Liver (tissue), 9 donors: ENCODE results near the gene NPR2. TPM values are rescaled to one million over a fixed set of nuclear protein-coding genes. Genes with fewer than 3 reads are reported as not detected.

Experiments
- DNase-seq: peaks from one replicate; pipeline ENCODE4 v3.0.0-alpha.2; 2017; ENCODE audit warnings: low spot score
- H3K27ac ChIP-seq, 2 donors: one replicate each; pipeline ENCODE4 v1.7.0; 2013; ENCODE audit warnings: inconsistent platforms in 2 of 2, low read length in 2 of 2, control low read depth in 1 of 2, low read depth in 1 of 2, mild to moderate bottlenecking in 1 of 2
- H3K27me3 ChIP-seq, 4 donors: one replicate each; pipeline versions ENCODE4 v1.6.1 to v1.7.0; 2013; ENCODE audit warnings: low read length in 3 of 4, inconsistent platforms in 1 of 4, mild to moderate bottlenecking in 1 of 4, moderate library complexity in 1 of 4; ENCODE audit not compliant: control insufficient read depth in 4 of 4, insufficient read depth in 4 of 4
- H3K36me3 ChIP-seq, 4 donors: one replicate each; pipeline versions ENCODE4 v1.6.1 to v1.7.0; 2013; ENCODE audit warnings: low read length in 3 of 4, mild to moderate bottlenecking in 3 of 4, low read depth in 1 of 4, moderate library complexity in 1 of 4; ENCODE audit not compliant: control insufficient read depth in 4 of 4, insufficient read depth in 3 of 4
- H3K4me1 ChIP-seq, 4 donors: one replicate each; pipeline versions ENCODE4 v1.6.1 to v1.7.0; 2013; ENCODE audit warnings: low read length in 3 of 4, mild to moderate bottlenecking in 3 of 4, moderate library complexity in 1 of 4; ENCODE audit not compliant: control insufficient read depth in 4 of 4, insufficient read depth in 4 of 4
- H3K4me3 ChIP-seq, 3 donors: one replicate each; pipeline versions ENCODE4 v1.6.1 to v1.7.0; 2013; ENCODE audit warnings: low read length in 3 of 3, control low read depth in 1 of 3, low read depth in 1 of 3, mild to moderate bottlenecking in 1 of 3
- H3K9ac ChIP-seq, 2 donors: one replicate each; pipeline ENCODE4 v1.7.0; 2013; ENCODE audit warnings: low read length in 2 of 2, mild to moderate bottlenecking in 2 of 2, moderate library complexity in 2 of 2, control low read depth in 1 of 2, low read depth in 1 of 2
- H3K9me3 ChIP-seq, 4 donors: one replicate each; pipeline versions ENCODE4 v1.6.1 to v1.7.0; 2013; ENCODE audit warnings: low read length in 3 of 4; ENCODE audit not compliant: control insufficient read depth in 4 of 4
- FOXA1 ChIP-seq: IDR thresholded peaks from 2 replicates; pipeline ENCODE4 v1.6.1; 2016; ENCODE audit warnings: antibody characterized with exemption
- GABPA ChIP-seq, 2 donors: IDR thresholded peaks in 1 of 2; conservative IDR thresholded peaks in 1 of 2; 2 replicates each; pipeline ENCODE4 v1.6.1; 2016; ENCODE audit warnings: antibody characterized with exemption in 2 of 2, mild to moderate bottlenecking in 1 of 2, moderate library complexity in 1 of 2
- HNF4G ChIP-seq: IDR thresholded peaks from 2 replicates; pipeline ENCODE4 v1.6.1; 2016; ENCODE audit warnings: antibody characterized with exemption
- JUND ChIP-seq, 2 donors: IDR thresholded peaks; 2 replicates each; pipeline ENCODE4 v1.6.1; 2016; ENCODE audit warnings: antibody characterized with exemption in 2 of 2
- NR2F2 ChIP-seq: IDR thresholded peaks from 2 replicates; pipeline ENCODE4 v1.6.1; 2016; ENCODE audit warnings: antibody characterized with exemption
- YY1 ChIP-seq: IDR thresholded peaks from 2 replicates; pipeline ENCODE4 v1.6.1; 2016; ENCODE audit warnings: antibody characterized with exemption, mild to moderate bottlenecking
- WGBS: extraction: QIAGEN DNeasy Blood & Tissue Kit; methylation state at CpG from one replicate; pipeline ENCODE4 v1.1.7; 2013; 5-methylcytosine and 5-hydroxymethylcytosine counted together
- polyA plus RNA-seq, 2 donors: library from polyadenylated mRNA; stranded (reverse) in 1 of 2; unstranded in 1 of 2; fragments of 200-250 nt in 1 of 2; fragments of >200 nt in 1 of 2; fragmentation: Nextera tagmentation in 1 of 2; extraction: Ambion mirVana in 1 of 2; gene quantifications; one replicate each; pipeline versions ENCODE4 v1.2.1 to v1.2.3, GENCODE V29; 2013 to 2015
- total RNA-seq, 2 donors: library from RNA; depleted of rRNA; stranded (reverse); fragments of >200 nt; gene quantifications; one replicate each; pipeline ENCODE4 v1.2.3, GENCODE V29; 2014
- TF ChIP-seq, protein P1 (sequence below): IDR thresholded peaks from 2 replicates; pipeline ENCODE4 v1.6.1; 2016; ENCODE audit warnings: antibody characterized with exemption
- TF ChIP-seq, protein P2 (sequence below): IDR thresholded peaks from 2 replicates; pipeline ENCODE4 v1.6.1; 2016; ENCODE audit warnings: antibody characterized with exemption
- TF ChIP-seq, protein P3 (sequence below): IDR thresholded peaks from 2 replicates; pipeline ENCODE4 v1.6.1; 2016; ENCODE audit warnings: antibody characterized with exemption, mild to moderate bottlenecking
- donor health status: healthy.
- donor health status: healthy.
- donor health status: healthy.
- donor health status: healthy.
- donor health status: healthy.

The NPR2 gene
- total and polyA plus RNA-seq, 4 donors = 8.6 to 17.1 (median 11.2) TPM

DNA sequence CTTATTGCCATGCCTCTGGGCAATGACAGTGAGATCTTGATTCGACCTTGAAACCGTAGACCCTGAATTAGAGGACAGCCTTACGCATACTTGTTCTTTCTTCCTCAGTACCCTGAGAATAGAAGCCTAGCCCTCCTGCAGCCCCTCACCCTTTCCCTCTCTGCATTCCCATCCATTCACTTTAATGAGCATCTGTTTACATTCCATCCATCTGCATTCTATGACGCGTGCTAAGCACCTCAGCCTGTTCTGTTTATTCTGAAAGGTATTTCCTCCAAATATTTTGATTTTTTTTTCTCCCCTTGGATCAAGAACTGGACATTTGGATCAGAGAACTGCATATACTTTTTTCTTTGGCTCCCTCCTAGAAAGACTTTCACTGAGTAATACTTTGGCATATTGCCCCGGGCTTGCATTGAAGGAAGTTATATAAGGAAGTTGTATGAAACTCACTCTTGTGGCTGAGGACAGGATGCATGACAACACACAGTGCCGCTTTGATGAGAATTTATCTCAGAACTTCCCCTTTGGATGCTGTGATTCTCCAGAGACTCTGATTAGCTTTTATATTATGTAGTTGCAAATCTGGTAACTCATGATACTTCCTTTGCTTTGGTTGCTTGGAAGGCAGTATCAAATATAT, 53.4 kb downstream of the NPR2 start:
- TF ChIP-seq GABPA (IDR thresholded peaks at IDR 0.05 in 1 of 2, conservative IDR thresholded peaks at IDR 0.05 in 1 of 2) = peak in 1 of 2 donors; percentile 63
- TF ChIP-seq, protein P1, sequence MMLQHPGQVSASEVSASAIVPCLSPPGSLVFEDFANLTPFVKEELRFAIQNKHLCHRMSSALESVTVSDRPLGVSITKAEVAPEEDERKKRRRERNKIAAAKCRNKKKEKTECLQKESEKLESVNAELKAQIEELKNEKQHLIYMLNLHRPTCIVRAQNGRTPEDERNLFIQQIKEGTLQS = no peak
- TF ChIP-seq YY1 = no peak
- Histone ChIP-seq H3K27ac (no peak overlapping the region), H3K9me3 (no peaks in the 10 kb centered on the region), H3K36me3 (peaks cover 0 to 5% (median 0%) of the 10 kb centered on the region in 4 donors), H3K27me3 (no peaks in the 10 kb centered on the region), H3K4me3 (no peak overlapping the region), H3K9ac (no peak overlapping the region), H3K4me1 (peaks cover 0 to 5% (median 1%) of the 10 kb centered on the region in 4 donors)
- DNase-seq = no peak
- WGBS = 65% methylated on average over 7 of the region's 7 CpGs

DNA sequence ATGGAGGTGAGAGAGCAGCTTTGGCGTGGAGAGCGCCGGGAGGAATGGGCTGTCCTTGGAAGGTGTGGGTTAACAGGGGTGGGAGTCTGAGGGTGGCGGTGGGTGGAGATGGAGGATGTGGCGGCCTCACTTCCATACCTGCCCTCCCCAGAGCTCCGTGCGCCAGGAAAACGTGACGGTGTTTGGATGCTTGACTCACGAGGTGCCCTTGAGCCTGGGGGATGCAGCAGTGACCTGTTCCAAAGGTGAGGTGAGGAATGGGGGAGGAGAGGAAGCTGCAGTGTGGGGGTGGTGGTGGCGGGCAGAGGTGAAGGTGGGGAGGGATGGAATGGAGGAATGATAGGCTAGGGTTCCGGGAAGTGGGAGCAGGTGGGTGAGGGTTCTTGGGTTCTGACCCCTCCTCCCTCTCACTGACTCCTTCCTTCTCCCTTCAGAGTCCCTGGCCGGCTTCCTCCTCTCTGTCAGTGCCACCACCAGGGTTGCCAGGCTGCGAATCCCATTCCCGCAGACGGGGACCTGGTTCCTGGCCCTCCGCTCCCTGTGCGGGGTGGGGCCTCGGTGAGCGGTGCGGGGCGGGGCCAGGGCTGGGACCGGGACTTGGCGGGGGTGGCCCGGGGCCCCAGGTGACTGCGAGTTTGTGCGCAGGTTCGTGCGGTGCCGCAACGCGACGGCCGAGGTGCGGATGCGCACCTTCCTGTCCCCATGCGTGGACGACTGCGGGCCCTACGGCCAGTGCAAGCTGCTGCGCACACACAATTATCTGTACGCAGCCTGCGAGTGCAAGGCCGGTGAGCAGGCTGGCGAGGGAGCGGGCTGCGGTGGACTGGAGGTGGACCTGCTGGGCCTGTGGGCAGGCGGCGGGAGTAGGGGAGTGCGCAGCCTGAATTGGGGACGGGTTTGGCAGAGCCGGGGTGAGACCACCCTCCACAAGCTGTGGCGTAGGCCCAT, 54.7 kb downstream of the NPR2 start:
- TF ChIP-seq, protein P2, sequence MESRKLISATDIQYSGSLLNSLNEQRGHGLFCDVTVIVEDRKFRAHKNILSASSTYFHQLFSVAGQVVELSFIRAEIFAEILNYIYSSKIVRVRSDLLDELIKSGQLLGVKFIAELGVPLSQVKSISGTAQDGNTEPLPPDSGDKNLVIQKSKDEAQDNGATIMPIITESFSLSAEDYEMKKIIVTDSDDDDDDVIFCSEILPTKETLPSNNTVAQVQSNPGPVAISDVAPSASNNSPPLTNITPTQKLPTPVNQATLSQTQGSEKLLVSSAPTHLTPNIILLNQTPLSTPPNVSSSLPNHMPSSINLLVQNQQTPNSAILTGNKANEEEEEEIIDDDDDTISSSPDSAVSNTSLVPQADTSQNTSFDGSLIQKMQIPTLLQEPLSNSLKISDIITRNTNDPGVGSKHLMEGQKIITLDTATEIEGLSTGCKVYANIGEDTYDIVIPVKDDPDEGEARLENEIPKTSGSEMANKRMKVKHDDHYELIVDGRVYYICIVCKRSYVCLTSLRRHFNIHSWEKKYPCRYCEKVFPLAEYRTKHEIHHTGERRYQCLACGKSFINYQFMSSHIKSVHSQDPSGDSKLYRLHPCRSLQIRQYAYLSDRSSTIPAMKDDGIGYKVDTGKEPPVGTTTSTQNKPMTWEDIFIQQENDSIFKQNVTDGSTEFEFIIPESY = no peak
- TF ChIP-seq, protein P3, sequence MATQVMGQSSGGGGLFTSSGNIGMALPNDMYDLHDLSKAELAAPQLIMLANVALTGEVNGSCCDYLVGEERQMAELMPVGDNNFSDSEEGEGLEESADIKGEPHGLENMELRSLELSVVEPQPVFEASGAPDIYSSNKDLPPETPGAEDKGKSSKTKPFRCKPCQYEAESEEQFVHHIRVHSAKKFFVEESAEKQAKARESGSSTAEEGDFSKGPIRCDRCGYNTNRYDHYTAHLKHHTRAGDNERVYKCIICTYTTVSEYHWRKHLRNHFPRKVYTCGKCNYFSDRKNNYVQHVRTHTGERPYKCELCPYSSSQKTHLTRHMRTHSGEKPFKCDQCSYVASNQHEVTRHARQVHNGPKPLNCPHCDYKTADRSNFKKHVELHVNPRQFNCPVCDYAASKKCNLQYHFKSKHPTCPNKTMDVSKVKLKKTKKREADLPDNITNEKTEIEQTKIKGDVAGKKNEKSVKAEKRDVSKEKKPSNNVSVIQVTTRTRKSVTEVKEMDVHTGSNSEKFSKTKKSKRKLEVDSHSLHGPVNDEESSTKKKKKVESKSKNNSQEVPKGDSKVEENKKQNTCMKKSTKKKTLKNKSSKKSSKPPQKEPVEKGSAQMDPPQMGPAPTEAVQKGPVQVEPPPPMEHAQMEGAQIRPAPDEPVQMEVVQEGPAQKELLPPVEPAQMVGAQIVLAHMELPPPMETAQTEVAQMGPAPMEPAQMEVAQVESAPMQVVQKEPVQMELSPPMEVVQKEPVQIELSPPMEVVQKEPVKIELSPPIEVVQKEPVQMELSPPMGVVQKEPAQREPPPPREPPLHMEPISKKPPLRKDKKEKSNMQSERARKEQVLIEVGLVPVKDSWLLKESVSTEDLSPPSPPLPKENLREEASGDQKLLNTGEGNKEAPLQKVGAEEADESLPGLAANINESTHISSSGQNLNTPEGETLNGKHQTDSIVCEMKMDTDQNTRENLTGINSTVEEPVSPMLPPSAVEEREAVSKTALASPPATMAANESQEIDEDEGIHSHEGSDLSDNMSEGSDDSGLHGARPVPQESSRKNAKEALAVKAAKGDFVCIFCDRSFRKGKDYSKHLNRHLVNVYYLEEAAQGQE = no peak
- TF ChIP-seq HNF4G = no peak
- no peak for TF ChIP-seq GABPA (IDR thresholded peaks at IDR 0.05 in 1 of 2, conservative IDR thresholded peaks at IDR 0.05 in 1 of 2)
- TF ChIP-seq JUND (IDR thresholded peaks at IDR 0.05) = no peak
- TF ChIP-seq FOXA1 = no peak
- TF ChIP-seq, protein P1 = no peak
- no peak for TF ChIP-seq NR2F2
- 81% methylated on average over 53 of the region's 53 CpGs for WGBS
- no peak for DNase-seq
- no peak overlapping the region for H3K9ac ChIP-seq
- no peaks in the 10 kb centered on the region for H3K27me3 ChIP-seq
- no peak overlapping the region for H3K27ac ChIP-seq
- peaks cover 0 to 5% (median 1%) of the 10 kb centered on the region in 4 donors for H3K4me1 ChIP-seq
- H3K4me3 ChIP-seq = no peak overlapping the region
- no peaks in the 10 kb centered on the region for H3K9me3 ChIP-seq
- peaks cover 0 to 5% (median 0%) of the 10 kb centered on the region in 4 donors for H3K36me3 ChIP-seq
